ENCODE data around the gene AGMO.
"Not testable (repeated sequence)": the region's sequence is repeated elsewhere in the genome, so short reads cannot be mapped to it uniquely, and the experiment has no call there.

The AGMO gene

GRCh38 chr7:15306296-15306695 lies 255.5 kb downstream of the AGMO start:
- no peak for DNase-seq (ENCODE audit: low spot score)
- H3K4ac ChIP-seq (ENCODE audit: low read length): no peak overlapping the region

GRCh38 chr7:15305002-15305600 lies 256.7 kb downstream of the AGMO start:
- Histone ChIP-seq H2BK15ac (ENCODE audit: low read length) (no peak overlapping the region), H3K79me1 (ENCODE audit: low read depth, low read length) (no peaks in the 10 kb centered on the region), H4K91ac (ENCODE audit: low read depth, low read length, poor library complexity) (no peak overlapping the region), H3K27me3 (ENCODE audit: control insufficient read depth in 3 of 3, insufficient read depth in 3 of 3, low read depth in 1 of 3, low read length in 3 of 3) (no peaks in the 10 kb centered on the region), H3K18ac (ENCODE audit: low read length) (no peak overlapping the region), H3K4me2 (ENCODE audit: insufficient read depth, low read length, poor library complexity, severe bottlenecking) (no peak overlapping the region), H3K9me3 (replicated peaks in 1 of 2; ENCODE audit: control insufficient read depth in 2 of 2, insufficient read depth in 1 of 2, low read depth in 1 of 2, low read length in 2 of 2) (no peaks in the 10 kb centered on the region), H2BK5ac (ENCODE audit: low read length) (no peak overlapping the region), H3K36me3 (replicated peaks in 1 of 2; ENCODE audit: control insufficient read depth in 2 of 2, insufficient read depth in 2 of 2, low read length in 2 of 2) (no peaks in the 10 kb centered on the region), H2AFZ (ENCODE audit: low read length) (no peak overlapping the region), H3K4ac (ENCODE audit: low read length) (no peak overlapping the region), H3K27ac (replicated peaks; ENCODE audit: low read length) (no peak overlapping the region), H3K4me1 (ENCODE audit: control insufficient read depth in 2 of 2, insufficient read depth in 1 of 2, low read depth in 1 of 2, low read length in 2 of 2) (peaks cover 0 to 2% of the 10 kb centered on the region in 2 donors), H3K14ac (ENCODE audit: low read length) (no peak overlapping the region), H3K9ac (ENCODE audit: low read depth, low read length, poor library complexity) (no peak overlapping the region), H3K4me3 (ENCODE audit: low read length in 2 of 2) (no peak overlapping the region), H4K8ac (ENCODE audit: low read depth, low read length) (no peak overlapping the region), H2AK5ac (ENCODE audit: low read depth, low read length) (no peak overlapping the region), H3K23ac (ENCODE audit: low read depth, low read length, poor library complexity) (no peak overlapping the region), H2BK120ac (ENCODE audit: low read depth, low read length) (no peak overlapping the region), H2BK12ac (ENCODE audit: low read length) (no peak overlapping the region)
- peak; percentile 39 for DNase-seq (ENCODE audit: low spot score)
- WGBS, 2 donors (ENCODE audit: extremely low coverage in 2 of 2, insufficient read length in 2 of 2, insufficient replicate concordance in 1 of 2): no CpG with 5 or more reads among the region's 2 CpGs

More at GRCh38 chr7:15306296-15306695, 255.5 kb downstream of the AGMO start:
- H3K4me1 ChIP-seq (ENCODE audit: control insufficient read depth in 2 of 2, insufficient read depth in 1 of 2, low read depth in 1 of 2, low read length in 2 of 2): peaks cover 0 to 2% of the 10 kb centered on the region in 2 donors
- no peak overlapping the region for H2BK12ac ChIP-seq (ENCODE audit: low read length)
- H3K27me3 ChIP-seq (ENCODE audit: control insufficient read depth in 3 of 3, insufficient read depth in 3 of 3, low read depth in 1 of 3, low read length in 3 of 3): no peaks in the 10 kb centered on the region
- no peak overlapping the region for H3K4me2 ChIP-seq (ENCODE audit: insufficient read depth, low read length, poor library complexity, severe bottlenecking)
- no peak overlapping the region for H2BK5ac ChIP-seq (ENCODE audit: low read length)
- no peak overlapping the region for H2AK5ac ChIP-seq (ENCODE audit: low read depth, low read length)
- H2AFZ ChIP-seq (ENCODE audit: low read length): no peak overlapping the region
- H3K14ac ChIP-seq (ENCODE audit: low read length): no peak overlapping the region
- H3K9ac ChIP-seq (ENCODE audit: low read depth, low read length, poor library complexity): no peak overlapping the region
- H3K4me3 ChIP-seq (ENCODE audit: low read length in 2 of 2): no peak overlapping the region
- H3K18ac ChIP-seq (ENCODE audit: low read length): no peak overlapping the region
- no peak overlapping the region for H3K27ac ChIP-seq (replicated peaks; ENCODE audit: low read length)
- no peaks in the 10 kb centered on the region for H3K36me3 ChIP-seq (replicated peaks in 1 of 2; ENCODE audit: control insufficient read depth in 2 of 2, insufficient read depth in 2 of 2, low read length in 2 of 2)
- no peaks in the 10 kb centered on the region for H3K79me1 ChIP-seq (ENCODE audit: low read depth, low read length)
- no peaks in the 10 kb centered on the region for H3K9me3 ChIP-seq (replicated peaks in 1 of 2; ENCODE audit: control insufficient read depth in 2 of 2, insufficient read depth in 1 of 2, low read depth in 1 of 2, low read length in 2 of 2)
- no peak overlapping the region for H4K8ac ChIP-seq (ENCODE audit: low read depth, low read length)
- H2BK120ac ChIP-seq (ENCODE audit: low read depth, low read length): no peak overlapping the region
- H3K23ac ChIP-seq (ENCODE audit: low read depth, low read length, poor library complexity): no peak overlapping the region
- no peak overlapping the region for H2BK15ac ChIP-seq (ENCODE audit: low read length)
- no peak overlapping the region for H4K91ac ChIP-seq (ENCODE audit: low read depth, low read length, poor library complexity)

GRCh38 chr7:15303357-15303756 lies 258.5 kb downstream of the AGMO start:
- Histone ChIP-seq H3K79me1 (ENCODE audit: low read depth, low read length) (no peaks in the 10 kb centered on the region), H2AK5ac (ENCODE audit: low read depth, low read length) (no peak overlapping the region)

GRCh38 chr7:15300986-15301385 lies 260.8 kb downstream of the AGMO start:
- H3K23ac ChIP-seq (ENCODE audit: low read depth, low read length, poor library complexity); H2BK5ac ChIP-seq (ENCODE audit: low read length); H3K36me3 ChIP-seq (replicated peaks in 1 of 2; ENCODE audit: control insufficient read depth in 2 of 2, insufficient read depth in 2 of 2, low read length in 2 of 2); DNase-seq (ENCODE audit: low spot score); H3K18ac ChIP-seq (ENCODE audit: low read length); H3K14ac ChIP-seq (ENCODE audit: low read length); H3K79me1 ChIP-seq (ENCODE audit: low read depth, low read length); H3K4me1 ChIP-seq (ENCODE audit: control insufficient read depth in 2 of 2, insufficient read depth in 1 of 2, low read depth in 1 of 2, low read length in 2 of 2); H3K9me3 ChIP-seq (replicated peaks in 1 of 2; ENCODE audit: control insufficient read depth in 2 of 2, insufficient read depth in 1 of 2, low read depth in 1 of 2, low read length in 2 of 2); H3K27me3 ChIP-seq (ENCODE audit: control insufficient read depth in 3 of 3, insufficient read depth in 3 of 3, low read depth in 1 of 3, low read length in 3 of 3); H2BK12ac ChIP-seq (ENCODE audit: low read length); H2AK5ac ChIP-seq (ENCODE audit: low read depth, low read length); H3K9ac ChIP-seq (ENCODE audit: low read depth, low read length, poor library complexity); H3K4me3 ChIP-seq (ENCODE audit: low read length in 2 of 2); H2BK120ac ChIP-seq (ENCODE audit: low read depth, low read length); H3K4ac ChIP-seq (ENCODE audit: low read length); H3K4me2 ChIP-seq (ENCODE audit: insufficient read depth, low read length, poor library complexity, severe bottlenecking); H2BK15ac ChIP-seq (ENCODE audit: low read length); H4K8ac ChIP-seq (ENCODE audit: low read depth, low read length); H4K91ac ChIP-seq (ENCODE audit: low read depth, low read length, poor library complexity); H3K27ac ChIP-seq (replicated peaks; ENCODE audit: low read length); H2AFZ ChIP-seq (ENCODE audit: low read length): not testable (repeated sequence)
- no CpG with 5 or more reads among the region's 6 CpGs for WGBS, 2 donors (ENCODE audit: extremely low coverage in 2 of 2, insufficient read length in 2 of 2, insufficient replicate concordance in 1 of 2)

More at GRCh38 chr7:15303357-15303756, 258.5 kb downstream of the AGMO start:
- no peak overlapping the region for H3K27ac ChIP-seq (replicated peaks; ENCODE audit: low read length)
- no peak overlapping the region for H4K91ac ChIP-seq (ENCODE audit: low read depth, low read length, poor library complexity)
- H3K4ac ChIP-seq (ENCODE audit: low read length): no peak overlapping the region
- H3K4me1 ChIP-seq (ENCODE audit: control insufficient read depth in 2 of 2, insufficient read depth in 1 of 2, low read depth in 1 of 2, low read length in 2 of 2): peaks cover 0 to 2% of the 10 kb centered on the region in 2 donors
- no peak overlapping the region for H4K8ac ChIP-seq (ENCODE audit: low read depth, low read length)
- H3K18ac ChIP-seq (ENCODE audit: low read length): no peak overlapping the region
- H2AFZ ChIP-seq (ENCODE audit: low read length): peak overlapping the region; percentile 54
- WGBS, 2 donors (ENCODE audit: extremely low coverage in 2 of 2, insufficient read length in 2 of 2, insufficient replicate concordance in 1 of 2): no CpG with 5 or more reads among the region's 3 CpGs
- no peak overlapping the region for H3K9ac ChIP-seq (ENCODE audit: low read depth, low read length, poor library complexity)
- no peak overlapping the region for H2BK5ac ChIP-seq (ENCODE audit: low read length)
- H3K9me3 ChIP-seq (replicated peaks in 1 of 2; ENCODE audit: control insufficient read depth in 2 of 2, insufficient read depth in 1 of 2, low read depth in 1 of 2, low read length in 2 of 2): no peaks in the 10 kb centered on the region
- H3K4me3 ChIP-seq (ENCODE audit: low read length in 2 of 2): no peak overlapping the region
- no peak overlapping the region for H3K4me2 ChIP-seq (ENCODE audit: insufficient read depth, low read length, poor library complexity, severe bottlenecking)
- no peak overlapping the region for H2BK120ac ChIP-seq (ENCODE audit: low read depth, low read length)
- no peak overlapping the region for H3K23ac ChIP-seq (ENCODE audit: low read depth, low read length, poor library complexity)
- DNase-seq (ENCODE audit: low spot score): no peak
- no peaks in the 10 kb centered on the region for H3K27me3 ChIP-seq (ENCODE audit: control insufficient read depth in 3 of 3, insufficient read depth in 3 of 3, low read depth in 1 of 3, low read length in 3 of 3)
- H2BK15ac ChIP-seq (ENCODE audit: low read length): no peak overlapping the region
- no peak overlapping the region for H2BK12ac ChIP-seq (ENCODE audit: low read length)
- no peak overlapping the region for H3K14ac ChIP-seq (ENCODE audit: low read length)
- H3K36me3 ChIP-seq (replicated peaks in 1 of 2; ENCODE audit: control insufficient read depth in 2 of 2, insufficient read depth in 2 of 2, low read length in 2 of 2): no peaks in the 10 kb centered on the region
